Measurements from ENCODE around the gene CANT1.

The CANT1 gene

DNA sequence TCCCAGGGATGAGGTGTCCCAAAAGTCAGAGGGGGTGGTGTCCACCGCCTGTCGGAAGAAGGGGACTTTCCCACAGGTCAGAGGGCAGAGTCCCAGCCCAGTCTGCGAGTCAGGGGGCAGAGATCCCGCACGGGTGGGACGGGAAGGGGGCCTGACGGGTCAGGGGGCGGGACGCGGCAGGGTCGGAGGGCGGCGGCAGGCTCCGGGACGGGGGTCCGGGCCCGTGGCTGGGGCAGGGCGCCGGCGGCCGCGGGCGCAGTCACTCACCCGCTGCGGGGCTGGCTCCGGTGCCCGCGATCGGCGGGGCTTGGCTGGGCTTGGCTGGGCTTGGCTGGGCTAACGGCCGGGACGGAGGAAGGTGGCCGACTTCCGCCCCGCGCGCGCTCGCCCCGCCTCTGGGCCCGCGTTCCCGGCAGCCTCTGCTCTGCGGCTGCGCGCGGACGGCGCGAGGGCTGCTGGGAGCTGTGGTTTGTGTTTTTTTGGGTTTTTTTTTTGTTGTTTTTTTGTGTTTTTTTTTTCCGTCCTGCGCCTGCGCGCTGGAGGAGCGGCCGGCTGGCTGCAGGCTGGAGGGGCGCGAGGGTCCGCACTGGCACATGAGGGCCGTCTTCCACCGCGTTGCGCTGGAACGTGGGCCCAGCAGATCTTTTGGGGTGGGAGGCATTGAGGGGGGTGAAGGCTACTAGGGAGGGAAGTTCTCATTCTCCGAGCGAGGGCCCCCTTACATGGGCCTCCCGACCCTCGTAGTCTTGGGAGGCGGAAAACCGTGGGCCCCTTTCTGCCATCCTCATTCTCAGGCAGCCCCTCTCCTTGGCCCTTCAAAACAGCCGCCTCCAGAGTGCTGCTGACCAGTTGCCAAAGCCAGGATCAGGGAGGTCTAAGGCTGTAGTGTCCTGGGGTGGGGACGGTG, at the start of gene CANT1:
TSS of gene CANT1 (minus strand) at position 368 of the 907 bp plus-strand sequence. CDS start 12,142 bp downstream, outside the sequence.
- peak; percentile 25 to 33 for DNase-seq

DNA sequence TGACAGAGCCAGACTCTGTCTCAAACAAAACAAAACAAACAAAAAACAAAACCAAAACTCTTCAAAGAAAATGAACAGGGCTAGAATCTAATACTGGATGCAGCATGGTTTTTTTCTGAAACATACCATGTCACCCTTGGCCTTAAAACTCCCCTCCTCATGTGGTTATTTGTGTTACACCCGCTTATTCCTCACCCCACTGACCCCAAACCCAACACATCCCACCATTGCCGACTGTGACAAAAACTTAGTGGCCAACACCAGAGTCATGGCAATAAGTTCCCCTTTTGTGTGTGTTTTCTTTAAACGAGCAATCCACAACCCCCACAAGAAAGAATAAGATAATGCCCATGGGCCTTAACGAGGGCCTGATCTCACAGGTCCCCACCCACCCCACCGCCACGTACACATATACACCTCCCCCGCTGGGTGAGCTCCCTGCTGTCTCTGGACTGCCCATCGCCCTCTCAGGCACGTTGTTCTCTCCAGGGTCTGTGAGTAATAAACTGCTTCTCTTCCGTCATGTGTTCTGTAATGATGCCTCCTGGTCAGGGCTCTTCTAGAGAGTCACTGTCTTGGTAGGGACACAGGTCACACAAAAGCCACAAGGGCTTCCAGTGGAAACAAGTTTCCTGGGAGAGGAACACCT, 48.3 kb upstream of the CANT1 start:
- no peak for DNase-seq

DNA sequence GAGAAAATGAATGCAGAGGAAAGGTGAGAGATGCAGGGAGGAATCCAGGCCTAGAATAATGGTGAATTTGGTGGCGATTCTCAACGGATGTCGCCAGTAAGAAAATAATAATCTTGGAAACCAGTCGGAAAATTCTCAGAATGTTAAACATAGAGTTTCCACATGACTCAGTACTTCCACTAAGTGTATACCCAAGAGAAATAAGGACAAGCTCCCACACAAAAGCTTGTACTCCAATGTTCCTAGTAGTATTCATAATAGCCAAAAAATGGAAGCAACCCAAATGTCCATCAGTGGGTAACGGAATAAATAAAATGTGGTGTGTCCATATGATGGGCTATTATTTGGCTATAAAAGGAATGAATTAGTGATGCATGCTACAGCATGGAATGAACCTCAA, 45.6 kb upstream of the CANT1 start:
- DNase-seq, result no peak

DNA sequence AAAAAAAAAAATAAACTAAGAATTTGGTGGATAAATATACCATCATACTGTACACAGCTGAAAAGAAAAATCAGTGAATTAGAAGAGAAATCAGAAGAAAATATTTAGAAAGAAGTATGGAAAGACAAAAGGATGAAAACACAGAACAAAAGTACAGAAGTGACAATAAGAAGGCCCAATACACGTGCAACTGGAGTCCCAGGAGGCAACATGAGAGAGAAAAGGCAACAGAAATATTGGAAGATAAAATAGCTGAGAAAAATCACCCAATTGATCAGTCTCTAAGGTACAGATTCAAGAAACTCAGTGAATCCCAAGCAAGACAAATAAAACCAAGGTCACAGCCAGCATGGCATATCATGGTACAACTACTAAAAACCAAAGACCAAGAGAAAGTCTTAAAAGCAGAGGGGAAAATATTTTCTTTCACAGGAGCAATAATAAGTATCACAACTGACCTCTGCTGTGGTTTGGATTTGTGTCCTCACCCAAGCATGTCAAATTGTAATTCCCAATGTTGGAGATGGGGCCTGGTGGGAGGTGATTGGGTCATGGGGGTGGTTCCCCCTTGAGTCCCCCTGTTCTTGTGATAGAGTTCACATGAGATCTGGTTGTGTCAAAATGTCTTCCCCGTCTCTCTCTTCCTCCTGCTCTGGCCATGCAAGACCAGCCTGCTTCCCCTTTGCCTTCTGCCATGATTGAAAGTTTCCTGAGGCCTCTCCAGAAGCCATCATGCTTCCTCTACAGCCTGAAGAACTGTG, 44.8 kb upstream of the CANT1 start:
- DNase-seq, result no peak

DNA sequence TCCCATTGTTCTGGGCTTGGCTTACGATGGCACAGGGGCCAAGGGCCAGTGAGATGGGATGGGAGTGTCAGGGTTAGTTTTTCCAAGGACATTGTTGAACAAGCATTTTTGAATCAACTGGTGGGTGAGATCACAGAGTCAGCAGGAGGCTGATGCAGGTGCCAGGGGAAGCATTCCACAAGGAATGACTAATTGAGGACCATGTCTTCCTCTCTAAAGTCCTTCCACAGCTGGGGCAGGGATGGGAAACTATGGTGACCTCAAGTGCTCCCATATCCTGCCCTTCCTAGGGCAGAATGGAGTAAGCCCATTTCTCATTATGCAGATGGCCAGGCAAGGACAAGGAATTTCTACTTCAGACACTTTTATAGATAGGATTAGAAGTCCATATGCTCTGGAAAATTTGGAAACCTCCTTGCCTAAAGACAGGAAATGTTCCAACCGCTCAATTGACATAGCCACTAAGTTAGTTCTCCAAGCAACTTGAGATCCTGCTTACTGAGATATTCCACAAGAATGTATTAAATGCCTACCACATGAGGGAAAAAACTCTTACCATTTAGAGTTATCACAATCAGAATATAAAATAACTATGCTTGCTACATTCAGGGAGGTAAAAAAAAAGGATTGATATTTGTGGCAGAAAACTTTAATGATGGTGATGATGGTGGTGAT, 43.8 kb upstream of the CANT1 start:
- DNase-seq, result no peak

DNA sequence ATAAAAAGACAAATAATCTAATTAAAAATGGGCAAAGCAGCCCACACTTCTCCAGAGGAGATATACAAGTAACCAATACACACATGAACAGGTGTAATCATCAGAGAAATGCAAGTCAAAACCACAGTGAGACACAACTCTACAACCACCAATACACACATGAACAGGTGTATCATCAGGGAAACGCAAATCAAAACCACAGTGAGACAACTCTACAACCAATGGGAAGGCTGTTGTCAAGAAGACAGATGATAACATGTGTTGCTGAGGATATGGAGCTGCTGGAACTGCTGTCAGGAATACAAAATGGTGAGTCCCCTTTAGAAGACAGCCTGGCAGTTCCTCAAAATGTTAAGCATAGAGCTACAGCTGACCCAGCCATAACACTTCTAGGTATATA, 42.6 kb upstream of the CANT1 start:
- DNase-seq, result no peak

DNA sequence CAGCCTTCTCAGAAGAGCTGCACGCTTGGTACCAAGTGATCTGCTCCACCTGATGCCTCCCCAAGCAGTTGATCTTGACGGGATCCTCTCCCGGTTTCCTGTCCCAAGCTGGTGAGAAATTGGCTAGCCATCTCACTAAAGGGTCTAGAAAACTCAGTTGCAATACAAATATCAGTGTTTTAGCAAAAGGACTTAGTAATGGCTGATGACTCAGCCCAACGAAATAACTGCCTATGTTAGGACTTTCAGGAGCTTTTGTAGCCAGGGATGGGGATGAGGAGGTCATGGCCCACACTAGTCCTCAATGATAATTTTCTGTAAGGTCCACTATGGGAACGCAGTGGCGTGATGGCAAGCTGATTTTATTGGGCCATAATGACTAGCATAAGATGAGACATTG, 41.7 kb upstream of the CANT1 start:
- no peak for DNase-seq

DNA sequence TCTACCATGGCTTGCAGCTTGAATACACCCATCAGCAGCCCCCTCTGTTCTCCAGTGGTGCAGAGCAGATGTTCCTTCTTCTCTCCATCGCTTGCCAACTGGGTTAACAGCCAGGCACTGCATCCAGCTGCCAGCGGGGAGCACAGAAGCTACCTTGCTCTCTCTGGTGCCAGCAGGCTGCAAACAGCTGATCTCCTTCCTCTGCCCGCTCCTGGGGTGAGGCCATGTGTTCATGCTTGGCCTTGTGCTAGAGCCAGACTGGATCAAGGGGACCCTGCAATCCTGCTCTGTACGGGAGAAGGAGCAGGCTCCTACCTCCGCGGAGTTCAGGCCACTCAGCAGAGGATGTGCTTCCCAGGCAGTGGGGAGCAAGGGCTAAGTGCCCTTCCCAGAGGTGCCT, 41.0 kb upstream of the CANT1 start:
- no peak for DNase-seq

DNA sequence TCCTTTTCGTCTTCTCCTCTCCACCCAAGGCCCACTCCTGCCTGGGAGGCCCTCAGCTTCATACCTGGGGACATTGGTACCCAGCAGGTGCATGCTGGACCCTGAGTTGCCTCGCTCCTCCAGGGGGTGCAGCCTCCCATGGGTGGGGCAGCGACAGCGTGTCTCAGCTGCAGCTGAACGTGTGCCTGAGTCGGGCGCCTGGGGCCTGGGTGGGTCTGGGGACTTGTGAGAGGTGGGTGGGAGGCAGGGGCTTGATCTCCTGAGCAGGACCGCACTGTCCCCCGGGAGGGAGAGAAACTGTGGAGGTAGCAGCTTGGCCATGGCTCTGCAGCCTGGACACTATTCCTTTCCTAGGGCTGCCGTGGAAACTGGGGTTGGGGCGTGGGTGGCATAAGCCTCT, 40.3 kb upstream of the CANT1 start:
- DNase-seq, result no peak

DNA sequence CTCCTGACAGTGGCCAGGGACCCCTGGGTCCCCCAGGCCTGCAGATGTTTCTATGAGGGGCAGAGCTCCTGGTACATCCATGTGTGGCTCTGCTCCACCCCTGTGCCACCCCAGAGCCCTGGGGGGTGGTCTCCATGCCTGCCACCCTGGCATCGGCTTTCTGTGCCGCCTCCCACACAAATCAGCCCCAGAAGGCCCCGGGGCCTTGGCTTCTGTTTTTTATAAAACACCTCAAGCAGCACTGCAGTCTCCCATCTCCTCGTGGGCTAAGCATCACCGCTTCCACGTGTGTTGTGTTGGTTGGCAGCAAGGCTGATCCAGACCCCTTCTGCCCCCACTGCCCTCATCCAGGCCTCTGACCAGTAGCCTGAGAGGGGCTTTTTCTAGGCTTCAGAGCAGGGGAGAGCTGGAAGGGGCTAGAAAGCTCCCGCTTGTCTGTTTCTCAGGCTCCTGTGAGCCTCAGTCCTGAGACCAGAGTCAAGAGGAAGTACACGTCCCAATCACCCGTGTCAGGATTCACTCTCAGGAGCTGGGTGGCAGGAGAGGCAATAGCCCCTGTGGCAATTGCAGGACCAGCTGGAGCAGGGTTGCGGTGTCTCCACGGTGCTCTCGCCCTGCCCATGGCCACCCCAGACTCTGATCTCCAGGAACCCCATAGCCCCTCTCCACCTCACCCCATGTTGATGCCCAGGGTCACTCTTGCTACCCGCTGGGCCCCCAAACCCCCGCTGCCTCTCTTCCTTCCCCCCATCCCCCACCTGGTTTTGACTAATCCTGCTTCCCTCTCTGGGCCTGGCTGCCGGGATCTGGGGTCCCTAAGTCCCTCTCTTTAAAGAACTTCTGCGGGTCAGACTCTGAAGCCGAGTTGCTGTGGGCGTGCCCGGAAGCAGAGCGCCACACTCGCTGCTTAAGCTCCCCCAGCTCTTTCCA, 39.5 kb upstream of the CANT1 start:
- DNase-seq, result no peak

DNA sequence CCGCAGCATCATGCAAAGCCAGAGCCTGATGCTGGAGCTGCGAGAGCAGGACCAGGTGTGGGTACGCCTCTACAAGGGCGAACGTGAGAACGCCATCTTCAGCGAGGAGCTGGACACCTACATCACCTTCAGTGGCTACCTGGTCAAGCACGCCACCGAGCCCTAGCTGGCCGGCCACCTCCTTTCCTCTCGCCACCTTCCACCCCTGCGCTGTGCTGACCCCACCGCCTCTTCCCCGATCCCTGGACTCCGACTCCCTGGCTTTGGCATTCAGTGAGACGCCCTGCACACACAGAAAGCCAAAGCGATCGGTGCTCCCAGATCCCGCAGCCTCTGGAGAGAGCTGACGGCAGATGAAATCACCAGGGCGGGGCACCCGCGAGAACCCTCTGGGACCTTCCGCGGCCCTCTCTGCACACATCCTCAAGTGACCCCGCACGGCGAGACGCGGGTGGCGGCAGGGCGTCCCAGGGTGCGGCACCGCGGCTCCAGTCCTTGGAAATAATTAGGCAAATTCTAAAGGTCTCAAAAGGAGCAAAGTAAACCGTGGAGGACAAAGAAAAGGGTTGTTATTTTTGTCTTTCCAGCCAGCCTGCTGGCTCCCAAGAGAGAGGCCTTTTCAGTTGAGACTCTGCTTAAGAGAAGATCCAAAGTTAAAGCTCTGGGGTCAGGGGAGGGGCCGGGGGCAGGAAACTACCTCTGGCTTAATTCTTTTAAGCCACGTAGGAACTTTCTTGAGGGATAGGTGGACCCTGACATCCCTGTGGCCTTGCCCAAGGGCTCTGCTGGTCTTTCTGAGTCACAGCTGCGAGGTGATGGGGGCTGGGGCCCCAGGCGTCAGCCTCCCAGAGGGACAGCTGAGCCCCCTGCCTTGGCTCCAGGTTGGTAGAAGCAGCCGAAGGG, 38.6 kb upstream of the CANT1 start:
- DNase-seq, result peak in 1 of 2 experiments; percentile 39

DNA sequence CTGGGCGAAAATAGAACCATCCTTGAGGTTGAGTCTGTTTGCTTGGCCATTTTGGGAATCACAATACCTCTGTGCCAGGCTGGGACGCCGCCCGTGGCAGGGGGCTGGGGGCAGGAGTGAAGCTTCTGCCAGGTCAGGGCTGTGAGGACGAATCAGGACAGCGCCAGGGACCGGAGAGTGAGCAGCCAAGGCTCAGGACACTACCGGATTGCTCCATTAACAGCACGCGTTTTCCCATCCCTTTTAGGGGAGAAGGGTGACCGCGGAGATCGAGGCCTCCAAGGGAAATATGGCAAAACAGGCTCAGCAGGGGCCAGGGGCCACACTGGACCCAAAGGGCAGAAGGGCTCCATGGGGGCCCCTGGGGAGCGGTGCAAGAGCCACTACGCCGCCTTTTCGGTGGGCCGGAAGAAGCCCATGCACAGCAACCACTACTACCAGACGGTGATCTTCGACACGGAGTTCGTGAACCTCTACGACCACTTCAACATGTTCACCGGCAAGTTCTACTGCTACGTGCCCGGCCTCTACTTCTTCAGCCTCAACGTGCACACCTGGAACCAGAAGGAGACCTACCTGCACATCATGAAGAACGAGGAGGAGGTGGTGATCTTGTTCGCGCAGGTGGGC, 37.8 kb upstream of the CANT1 start:
- DNase-seq, result no peak

DNA sequence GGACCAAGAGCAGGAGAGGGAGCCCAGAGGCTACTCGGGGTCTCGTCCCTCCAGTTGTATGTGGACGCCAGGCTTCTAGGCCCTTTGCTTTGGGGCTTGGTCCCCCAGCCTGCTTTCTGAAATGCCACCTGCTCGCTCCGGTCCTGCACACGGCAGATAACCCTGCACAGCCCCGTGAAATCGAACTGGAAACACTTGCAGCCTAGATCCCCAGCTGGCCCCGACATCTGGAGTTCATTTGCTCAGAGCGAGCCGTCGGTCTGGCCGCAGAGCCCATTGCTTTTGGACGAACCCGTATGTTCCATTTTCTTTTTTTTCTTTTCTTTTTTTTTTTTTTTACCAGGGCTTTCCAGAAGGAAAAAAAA, 37.3 kb upstream of the CANT1 start:
- DNase-seq, result no peak

DNA sequence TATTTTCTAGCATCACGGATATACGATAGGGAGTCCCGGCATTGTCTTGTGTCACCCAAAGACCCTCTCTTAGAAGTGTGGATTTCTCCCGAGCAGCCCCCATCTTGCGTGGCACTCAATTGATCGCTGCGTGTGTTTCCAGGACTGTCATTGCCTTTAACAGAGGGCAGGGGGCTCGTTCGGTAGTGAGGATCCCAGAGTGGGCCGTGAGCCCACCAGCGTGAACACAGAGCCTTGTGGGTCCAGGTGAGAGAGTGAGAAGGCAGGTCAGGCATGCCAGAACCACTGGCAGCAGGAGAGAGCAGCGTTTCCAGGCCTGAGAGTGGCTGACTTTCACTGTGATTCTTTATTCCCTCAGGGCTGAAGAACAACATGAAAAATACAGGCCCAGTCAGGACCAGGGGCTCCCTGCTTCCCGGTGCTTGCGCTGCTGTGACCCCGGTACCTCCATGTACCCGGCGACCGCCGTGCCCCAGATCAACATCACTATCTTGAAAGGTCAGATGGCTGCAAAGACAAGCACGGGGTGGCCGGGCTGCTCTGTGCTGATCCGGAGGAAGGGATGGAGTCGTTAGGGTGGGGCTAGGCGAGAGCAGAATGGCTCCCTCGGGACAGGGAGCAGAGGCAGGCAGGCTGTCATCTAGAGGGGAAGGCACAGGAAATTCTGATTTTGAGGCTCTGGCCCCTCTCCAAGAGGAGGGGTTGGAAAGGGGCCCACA, 36.8 kb upstream of the CANT1 start:
- DNase-seq, result no peak

DNA sequence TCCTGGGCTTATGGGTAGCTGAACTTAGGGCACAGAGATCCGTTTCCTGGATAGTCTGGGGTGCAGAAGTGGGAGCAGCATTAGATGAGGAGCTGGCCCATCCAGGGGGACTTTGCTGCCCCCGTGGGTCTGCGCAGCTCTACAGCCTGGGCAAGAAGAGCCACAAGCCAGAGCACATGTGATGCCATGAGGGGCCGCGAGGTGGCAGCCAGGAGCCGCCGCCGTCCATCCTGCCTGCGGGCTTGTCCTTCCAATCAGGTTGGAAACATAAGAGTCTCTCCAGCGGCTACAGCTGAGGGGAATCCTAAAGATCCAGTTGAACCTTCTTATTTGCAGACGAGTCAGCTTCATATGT, 36.3 kb upstream of the CANT1 start:
- peak; percentile 50 to 75 for DNase-seq

DNA sequence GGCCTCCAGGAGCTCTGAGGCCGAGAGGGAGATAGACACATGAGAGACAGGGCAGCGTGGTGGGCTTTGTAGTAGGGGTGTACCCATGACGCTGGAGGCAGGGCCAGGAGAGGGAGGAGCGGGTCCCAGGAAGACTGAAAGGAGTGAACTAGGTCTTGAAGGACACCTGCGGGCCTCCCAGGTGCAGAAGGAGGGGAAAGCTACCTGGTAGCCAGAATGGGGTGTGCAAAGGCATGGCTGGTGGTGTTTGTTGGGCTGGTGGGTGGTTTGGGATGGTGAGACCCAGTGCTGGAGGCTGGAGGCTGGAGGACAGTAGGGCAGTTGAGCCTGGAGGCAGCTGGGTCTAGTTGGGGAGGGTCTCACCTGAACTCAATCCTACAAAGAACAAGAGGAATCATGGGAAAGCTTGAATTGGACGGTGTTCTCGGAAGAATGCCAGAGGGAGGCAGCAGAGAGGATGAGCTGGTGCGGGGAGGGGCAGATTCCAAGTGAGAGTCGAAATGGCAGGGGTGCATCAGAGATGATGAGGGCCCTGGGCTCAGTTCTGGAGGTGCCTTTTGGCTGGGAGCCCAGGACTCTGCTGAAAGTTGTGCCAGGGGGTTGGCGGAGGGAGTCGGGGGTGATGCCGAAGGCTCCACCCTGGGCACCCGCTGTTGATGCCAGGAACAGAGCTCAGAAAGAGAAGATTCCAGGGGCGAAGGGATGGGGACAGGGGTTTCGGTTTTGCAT, 35.6 kb upstream of the CANT1 start:
- DNase-seq, result no peak

DNA sequence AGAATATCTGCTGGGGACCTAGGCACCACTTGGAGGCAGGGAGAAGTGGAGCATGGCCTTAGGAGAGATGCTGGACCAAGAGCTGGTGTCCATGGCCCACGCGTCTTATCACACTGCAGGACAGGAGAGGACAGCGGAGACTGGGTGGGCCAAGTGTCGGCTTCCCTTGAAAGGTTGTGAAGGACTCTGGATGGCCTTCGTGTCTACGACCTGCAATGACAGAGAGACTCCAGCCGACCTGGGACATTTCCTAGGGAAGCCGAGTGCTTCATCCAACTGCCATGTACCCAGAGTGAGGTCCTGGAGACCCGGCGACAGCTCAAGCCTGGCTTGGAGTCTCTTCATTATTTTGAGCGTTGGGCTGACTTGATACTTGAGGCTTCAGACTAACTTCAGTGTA, 34.9 kb upstream of the CANT1 start:
- no peak for DNase-seq

DNA sequence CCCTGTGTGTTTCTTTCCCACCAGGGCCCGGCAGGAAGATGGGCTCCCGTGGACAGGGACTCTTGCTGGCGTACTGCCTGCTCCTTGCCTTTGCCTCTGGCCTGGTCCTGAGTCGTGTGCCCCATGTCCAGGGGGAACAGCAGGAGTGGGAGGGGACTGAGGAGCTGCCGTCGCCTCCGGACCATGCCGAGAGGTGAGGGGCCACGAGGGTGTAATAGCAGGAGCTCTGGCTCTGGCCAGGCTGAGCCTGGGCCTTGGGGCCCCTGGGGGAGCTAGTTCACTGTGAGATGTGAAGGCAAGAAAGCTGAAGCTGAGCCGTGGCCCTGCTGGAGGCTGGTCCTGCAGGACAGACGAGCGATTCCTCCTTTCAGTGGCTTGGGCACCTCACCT, 34.4 kb upstream of the CANT1 start:
- DNase-seq, result no peak

Data from NCI-H187 (cell line).